Neural cell (in vitro differentiated cells): ENCODE data around the gene TMEM59.

Experiments
- CTCF ChIP-seq: fragments of 450-650 bp; IDR thresholded peaks from 2 replicates; pipeline ENCODE4 v1.5.1; 2014; ENCODE audit warnings: antibody characterized with exemption, mild to moderate bottlenecking, moderate library complexity; ENCODE audit not compliant: poor library complexity, severe bottlenecking
- SMC3 ChIP-seq: fragments of 450-650 bp; conservative IDR thresholded peaks from 2 replicates; pipeline ENCODE4 v1.6.1; 2014; ENCODE audit warnings: antibody characterized with exemption, mild to moderate bottlenecking, moderate library complexity; ENCODE audit not compliant: poor library complexity
- TAF1 ChIP-seq: IDR thresholded peaks from 2 replicates; pipeline ENCODE4 v1.6.1; 2012; ENCODE audit warnings: low read depth

DNA sequence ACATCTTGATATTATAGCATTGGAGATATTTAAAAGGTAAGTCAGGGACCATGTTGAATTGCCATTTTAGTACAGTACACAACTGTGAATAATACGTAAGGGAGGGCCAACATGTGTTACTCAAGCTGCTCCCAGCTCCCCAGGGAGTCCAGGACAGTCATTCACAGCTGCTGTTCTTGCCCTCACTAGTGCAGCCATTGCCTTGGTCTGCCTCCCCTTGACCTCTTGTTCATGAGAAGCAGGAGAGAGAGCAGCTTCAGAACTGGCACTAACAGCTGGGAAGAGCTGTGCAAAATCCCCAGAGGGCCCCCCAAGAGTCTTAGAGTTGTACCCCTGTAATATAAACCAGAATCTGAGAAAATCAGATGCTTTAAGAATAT, 16.8 kb upstream of the TMEM59 start:
- TF ChIP-seq TAF1 = no peak
- TF ChIP-seq CTCF = no peak
- TF ChIP-seq SMC3 = no peak
